ENCODE results near the gene IL1R2. TPM values are rescaled to one million over a fixed set of nuclear protein-coding genes. Genes with fewer than 3 reads are reported as not detected.

The IL1R2 gene
- total and polyA plus RNA-seq, 2 of the 13 experiments (the other 11 are each of a cell fraction or from before 2014, with no cell fraction given): 3.6 to 7.3 TPM

DNA sequence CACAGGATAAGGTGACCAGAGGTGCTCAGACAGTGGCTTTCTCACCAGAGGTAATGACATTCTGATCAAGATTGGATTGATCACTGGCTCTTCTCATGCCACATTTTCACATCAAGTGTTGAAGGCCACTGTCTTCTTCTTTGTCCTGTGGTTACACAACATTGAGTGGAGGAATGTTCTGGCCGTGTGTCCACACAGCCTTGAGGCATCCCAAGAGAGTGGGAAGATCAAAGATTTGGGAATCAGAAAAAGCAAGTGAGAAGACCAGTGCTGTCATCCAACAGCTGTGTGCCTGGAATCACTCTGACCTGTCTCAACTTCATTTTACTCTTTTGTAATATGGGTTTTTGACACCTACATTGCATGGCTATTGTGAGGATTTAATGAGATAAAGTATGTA lies 67.4 kb downstream of the IL1R2 start (continued):
- TF ChIP-seq ZXDC (CRISPR knock-in tag; IDR thresholded peaks at IDR 0.05) (no peak), NR3C1 (CRISPR knock-in tag; IDR thresholded peaks at IDR 0.05) (no peak), ZNF709 (CRISPR knock-in tag; IDR thresholded peaks at IDR 0.05) (no peak), ZBTB40 (IDR thresholded peaks at IDR 0.05) (no peak), ZBTB40 (CRISPR knock-in tag; IDR thresholded peaks at IDR 0.05) (no peak), JUN (CRISPR knock-in tag; IDR thresholded peaks at IDR 0.05) (no peak), STAG1 (CRISPR knock-in tag; IDR thresholded peaks at IDR 0.05) (no peak), ZNF251 (CRISPR knock-in tag; IDR thresholded peaks at IDR 0.05) (no peak), FOXO1 (CRISPR knock-in tag; IDR thresholded peaks at IDR 0.05) (no peak), ZNF552 (CRISPR knock-in tag; IDR thresholded peaks at IDR 0.05; ENCODE audit: borderline replicate concordance) (no peak), SMAD9 (CRISPR knock-in tag; IDR thresholded peaks at IDR 0.05) (no peak), ZEB1 (IDR thresholded peaks at IDR 0.05; ENCODE audit: insufficient replicate concordance, low read depth) (no peak), NRL (CRISPR knock-in tag; IDR thresholded peaks at IDR 0.05; ENCODE audit: borderline replicate concordance) (no peak), MED1 (CRISPR knock-in tag; IDR thresholded peaks at IDR 0.05) (peak; percentile 58; the same call in 1 of the 2 replicates), ZMYM4 (CRISPR knock-in tag; IDR thresholded peaks at IDR 0.05) (no peak), REL (CRISPR knock-in tag; conservative IDR thresholded peaks at IDR 0.05) (no peak)
- TF ChIP-seq, protein P1, sequence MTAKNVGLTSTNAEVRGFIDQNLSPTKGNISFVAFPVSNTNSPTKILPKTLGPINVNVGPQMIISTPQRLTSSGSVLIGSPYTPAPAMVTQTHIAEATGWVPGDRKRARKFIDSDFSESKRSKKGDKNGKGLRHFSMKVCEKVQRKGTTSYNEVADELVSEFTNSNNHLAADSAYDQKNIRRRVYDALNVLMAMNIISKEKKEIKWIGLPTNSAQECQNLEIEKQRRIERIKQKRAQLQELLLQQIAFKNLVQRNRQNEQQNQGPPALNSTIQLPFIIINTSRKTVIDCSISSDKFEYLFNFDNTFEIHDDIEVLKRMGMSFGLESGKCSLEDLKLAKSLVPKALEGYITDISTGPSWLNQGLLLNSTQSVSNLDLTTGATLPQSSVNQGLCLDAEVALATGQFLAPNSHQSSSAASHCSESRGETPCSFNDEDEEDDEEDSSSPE (CRISPR knock-in tag; IDR thresholded peaks at IDR 0.05): no peak
- TF ChIP-seq, protein P2, sequence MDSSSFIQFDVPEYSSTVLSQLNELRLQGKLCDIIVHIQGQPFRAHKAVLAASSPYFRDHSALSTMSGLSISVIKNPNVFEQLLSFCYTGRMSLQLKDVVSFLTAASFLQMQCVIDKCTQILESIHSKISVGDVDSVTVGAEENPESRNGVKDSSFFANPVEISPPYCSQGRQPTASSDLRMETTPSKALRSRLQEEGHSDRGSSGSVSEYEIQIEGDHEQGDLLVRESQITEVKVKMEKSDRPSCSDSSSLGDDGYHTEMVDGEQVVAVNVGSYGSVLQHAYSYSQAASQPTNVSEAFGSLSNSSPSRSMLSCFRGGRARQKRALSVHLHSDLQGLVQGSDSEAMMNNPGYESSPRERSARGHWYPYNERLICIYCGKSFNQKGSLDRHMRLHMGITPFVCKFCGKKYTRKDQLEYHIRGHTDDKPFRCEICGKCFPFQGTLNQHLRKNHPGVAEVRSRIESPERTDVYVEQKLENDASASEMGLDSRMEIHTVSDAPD (CRISPR knock-in tag; IDR thresholded peaks at IDR 0.05): no peak
